HUDEP-2 (cell line): ENCODE results near the gene ZNF79.

Experiments used
- DNase-seq, 76 experiments: peaks; one replicate each; lab custom pipeline; 2025; ENCODE audit not compliant: unreplicated experiment in 76 of 76; lab: John Stamatoyannopoulos, UW

Gene ZNF79

GRCh38 chr9:127423476-127423933 lies 677 bp upstream of the ZNF79 start:
- DNase-seq, result peak in 1 of 76 experiments; percentile 59

- peak in 3 of 76 experiments; percentile 30 to 50 (median 39) for DNase-seq
Measured at GRCh38 chr9:127424676-127424999, 456 bp downstream of the ZNF79 start.

- no peak for DNase-seq
Measured at GRCh38 chr9:127426756-127427155, 2.6 kb downstream of the ZNF79 start.

- DNase-seq, result no peak
Measured at GRCh38 chr9:127428348-127428747, 4.2 kb downstream of the ZNF79 start.

- no peak for DNase-seq
Measured at GRCh38 chr9:127430415-127430814, 6.2 kb downstream of the ZNF79 start.

GRCh38 chr9:127437497-127438264 lies 13.5 kb downstream of the ZNF79 start:
- no peak for DNase-seq

GRCh38 chr9:127438394-127438793 lies 14.2 kb downstream of the ZNF79 start:
- DNase-seq, result no peak

GRCh38 chr9:127444283-127444920 lies 20.2 kb downstream of the ZNF79 start:
- peak in 1 of 76 experiments; percentile 16 for DNase-seq

- peak in 3 of 76 experiments; percentile 26 to 41 (median 31) for DNase-seq
Measured at GRCh38 chr9:127444921-127445850, 21.0 kb downstream of the ZNF79 start.

- peak in 19 of 76 experiments; percentile 13 to 70 (median 32) for DNase-seq
Measured at GRCh38 chr9:127445851-127446712, 21.9 kb downstream of the ZNF79 start.

- DNase-seq, result peak in 3 of 76 experiments; percentile 17 to 27 (median 27)
Measured at GRCh38 chr9:127446713-127447415, 22.7 kb downstream of the ZNF79 start.

- DNase-seq, result no peak
Measured at GRCh38 chr9:127447416-127448111, 23.4 kb downstream of the ZNF79 start.

GRCh38 chr9:127448112-127448805 lies 24.1 kb downstream of the ZNF79 start:
- DNase-seq, result no peak

- DNase-seq, result peak in 1 of 76 experiments; percentile 33
Measured at GRCh38 chr9:127449332-127449966, 25.3 kb downstream of the ZNF79 start.

GRCh38 chr9:127450243-127450760 lies 26.1 kb downstream of the ZNF79 start:
- DNase-seq, result peak in 5 of 76 experiments; percentile 10 to 53 (median 43)

GRCh38 chr9:127450830-127451607 lies 26.8 kb downstream of the ZNF79 start, which contains the start of the genes LRSAM1 and RPL12:
Gene LRSAM1, plus strand, starts transcription at chr9:127451510. Its CDS starts 3,018 bp downstream, at chr9:127454528.
Gene RPL12, minus strand, starts transcription at chr9:127451406. Its CDS starts 89 bp downstream, at chr9:127451317.
- peak; percentile 43 to 98 (median 91) for DNase-seq

GRCh38 chr9:127451608-127451857 lies 27.4 kb downstream of the ZNF79 start:
- no peak for DNase-seq
